Stimulated activated CD8-positive, alpha-beta memory T cell treated with anti-CD3 and anti-CD28 coated beads, Interleukin-7, amount 100 ng/mL, for 48 hours (primary cell): ENCODE data around the gene GRIK4.
"Not testable (repeated sequence)": the region's sequence is repeated elsewhere in the genome, so short reads cannot be mapped to it uniquely, and the experiment has no call there.

Experiments used
- DNase-seq, 2 donors: peaks; one replicate each; pipeline ENCODE4 v3.0.0-alpha.2; 2020; ENCODE audit warnings: low read depth in 1 of 2; ENCODE audit errors: extremely low read depth in 1 of 2

Gene GRIK4

DNA sequence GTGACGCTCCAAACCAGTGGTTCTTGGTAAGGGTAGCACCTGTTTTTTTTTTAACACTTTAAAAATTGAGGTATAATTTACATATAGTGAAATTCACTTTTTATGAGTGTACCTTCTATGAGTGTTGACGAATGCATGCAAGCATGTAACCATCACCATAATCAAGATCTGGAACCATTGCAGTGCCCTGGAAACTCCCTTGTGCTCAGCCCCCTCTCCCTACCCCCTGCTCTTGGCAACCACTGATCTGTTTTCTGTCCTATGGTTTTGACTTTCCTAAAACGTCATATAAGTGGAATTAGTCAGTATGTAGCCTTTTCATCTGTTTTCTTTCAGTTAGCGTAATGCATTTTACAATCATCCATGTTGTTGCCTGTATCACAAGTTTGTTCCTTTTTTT, 212.2 kb downstream of the GRIK4 start:
- DNase-seq, result no peak

DNA sequence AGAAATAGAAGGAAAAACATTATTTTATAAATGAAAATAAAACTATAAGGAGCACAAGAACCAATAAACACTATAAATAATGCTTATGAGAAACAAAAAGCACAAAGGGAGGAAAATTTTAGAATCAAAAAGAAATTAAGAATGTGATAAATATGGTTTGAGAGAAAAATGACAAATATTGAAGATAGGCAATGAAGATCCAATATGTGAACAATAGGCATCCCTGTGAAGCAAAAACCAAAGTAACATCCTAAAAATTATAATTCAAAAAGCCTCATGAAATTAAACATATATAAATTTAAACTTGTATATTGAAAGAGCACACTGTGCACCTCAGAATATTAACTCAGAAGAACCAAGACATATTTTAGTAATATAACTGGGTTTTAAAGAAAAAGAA, 216.2 kb downstream of the GRIK4 start:
- DNase-seq, result no peak

DNA sequence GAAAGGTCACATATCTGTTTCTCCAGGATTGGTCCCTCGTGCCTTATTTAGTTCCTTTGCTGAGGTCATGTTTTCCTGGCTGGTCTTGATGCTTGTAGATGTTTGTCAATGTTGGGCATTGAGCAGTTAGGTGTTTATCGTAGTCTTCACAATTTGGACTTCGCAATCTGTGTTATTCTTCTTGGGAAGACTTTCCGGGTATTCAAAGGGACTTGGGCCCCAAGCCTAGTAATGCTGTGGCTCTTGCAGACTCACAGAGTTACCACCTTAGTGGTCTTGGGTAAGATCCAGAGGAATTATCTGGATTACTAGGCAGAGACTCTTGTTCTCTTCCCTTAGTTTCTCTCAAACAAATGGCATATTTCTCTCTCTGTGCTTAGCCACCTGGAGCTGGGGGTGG, 223.5 kb downstream of the GRIK4 start:
- DNase-seq, result no peak

DNA sequence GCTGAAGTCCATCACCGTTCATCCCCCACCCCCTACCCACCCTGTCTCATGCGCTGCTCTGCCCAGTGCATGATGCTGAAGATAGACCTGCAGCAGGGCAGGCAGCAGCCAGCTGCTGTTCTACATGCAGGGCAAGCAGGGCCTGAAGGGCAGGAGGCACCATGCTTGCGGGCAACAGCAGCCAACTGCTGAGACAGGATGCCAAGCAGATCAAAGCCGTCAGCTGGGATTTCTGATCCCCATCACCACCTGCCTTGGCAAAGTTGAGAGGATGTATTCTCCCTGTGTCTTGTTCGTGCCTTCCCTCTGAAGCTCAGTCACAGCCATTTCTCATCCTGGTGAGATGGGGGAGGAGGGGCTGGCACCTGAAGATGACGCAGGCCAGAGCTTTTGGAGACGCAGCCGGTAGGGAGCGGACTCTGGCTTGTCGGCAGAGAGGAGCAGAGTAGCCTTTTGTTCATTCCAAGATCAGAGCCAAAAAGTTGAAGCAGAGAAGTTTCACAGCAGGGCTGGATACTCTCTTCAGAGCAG, 227.0 kb downstream of the GRIK4 start:
- no peak for DNase-seq

DNA sequence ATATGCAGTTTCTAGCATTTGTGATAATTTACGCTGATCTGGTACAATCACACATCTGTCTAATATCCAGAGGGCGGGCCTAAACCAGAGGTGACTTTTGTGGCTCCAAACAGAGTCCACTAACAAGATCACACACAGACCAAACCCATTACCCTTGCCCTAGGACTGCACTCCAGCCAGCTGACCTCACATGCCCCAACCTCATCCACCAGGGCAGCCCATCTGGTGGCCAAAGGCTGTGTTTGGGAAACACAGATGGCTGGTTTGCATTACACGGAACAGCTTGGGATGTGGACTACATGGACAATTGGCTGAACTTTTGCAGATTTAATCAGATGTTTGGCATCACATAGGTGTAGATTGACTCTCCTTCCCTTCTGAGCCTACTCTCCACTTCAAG, 228.2 kb downstream of the GRIK4 start:
- DNase-seq, result no peak

DNA sequence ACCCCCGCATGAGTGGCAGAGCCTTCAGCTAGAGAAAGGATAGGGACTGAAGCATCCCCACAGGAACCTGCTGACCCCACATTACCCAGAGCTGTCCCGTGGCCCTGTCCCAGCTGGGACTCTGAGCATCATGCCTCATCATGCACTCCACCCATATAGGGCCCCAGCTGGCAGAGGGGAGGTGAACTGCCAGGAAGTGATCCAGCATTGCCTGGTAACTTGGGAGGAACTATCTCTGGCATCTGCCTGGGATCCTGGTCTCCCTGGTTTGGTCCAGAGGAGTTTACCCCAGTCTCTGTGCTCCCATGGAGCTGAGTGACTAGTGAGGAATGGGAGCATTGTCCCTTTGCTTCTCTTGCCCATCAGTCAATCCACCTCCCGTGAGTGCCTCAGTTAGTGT, 228.8 kb downstream of the GRIK4 start:
- no peak for DNase-seq

DNA sequence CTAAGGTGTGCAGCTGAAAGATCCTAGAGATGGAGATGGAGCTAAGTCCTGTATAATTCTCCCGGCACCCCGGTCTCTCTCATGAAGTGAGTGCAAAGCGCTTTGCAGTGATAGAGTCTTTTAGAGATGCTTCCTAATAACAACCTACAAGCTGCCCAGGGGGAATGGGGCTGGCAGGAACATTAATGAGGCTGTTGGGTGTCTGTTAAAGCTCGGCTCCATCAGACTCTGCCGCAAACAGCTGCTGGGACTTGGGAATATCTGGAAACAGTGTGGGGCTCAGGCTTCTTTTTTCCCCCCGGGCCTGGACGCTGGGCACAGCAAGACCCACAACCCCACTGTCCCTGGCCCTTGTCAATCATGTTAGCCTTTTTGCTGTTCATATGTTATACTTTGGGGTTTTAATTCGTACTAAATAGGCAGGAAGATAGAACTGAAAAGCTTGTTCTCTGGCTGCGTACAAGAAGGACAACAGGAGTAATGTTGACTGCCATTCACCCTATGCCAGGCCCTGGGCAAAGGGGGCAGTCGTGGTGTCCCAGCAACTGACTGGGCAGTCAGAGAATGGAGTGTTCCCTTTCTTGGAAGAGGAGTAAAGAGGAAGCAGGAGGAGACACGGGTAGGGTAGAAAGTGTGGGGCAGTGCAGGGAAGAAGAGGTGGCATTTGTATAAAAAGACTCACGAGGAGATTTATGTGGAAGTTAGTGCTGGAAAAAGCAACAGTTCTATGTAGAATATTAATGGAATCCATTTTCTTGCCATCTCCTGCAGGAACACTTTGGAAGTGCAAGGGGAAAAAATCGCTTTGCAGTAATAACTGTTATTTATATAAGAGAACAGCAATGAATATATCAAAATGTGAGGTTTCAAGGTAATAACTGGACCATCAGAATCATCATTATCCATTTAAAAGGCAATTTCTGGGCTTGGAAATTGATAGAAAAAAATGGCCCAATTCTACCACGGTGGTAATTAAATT, 232.8 kb downstream of the GRIK4 start:
- no peak for DNase-seq

DNA sequence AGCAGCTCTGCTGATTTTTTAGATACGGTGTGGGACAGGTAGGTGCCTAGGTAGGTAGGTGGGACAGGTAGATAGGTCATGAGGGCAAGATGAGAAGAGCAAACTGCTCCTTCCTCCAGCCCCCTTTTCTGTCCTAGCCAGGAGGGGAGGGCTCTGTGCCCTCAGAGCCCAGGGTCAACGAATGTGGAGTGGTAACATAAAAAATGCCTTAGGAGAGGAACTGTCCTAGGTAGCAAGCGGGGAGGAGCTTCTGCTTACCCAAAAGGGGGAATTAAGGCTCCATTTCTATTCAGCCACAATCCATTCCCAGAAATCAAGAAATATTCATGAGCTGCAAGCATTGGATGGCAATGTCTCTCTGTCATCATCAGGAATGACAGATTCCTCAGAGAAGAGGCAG, 234.8 kb downstream of the GRIK4 start:
- DNase-seq, result no peak

DNA sequence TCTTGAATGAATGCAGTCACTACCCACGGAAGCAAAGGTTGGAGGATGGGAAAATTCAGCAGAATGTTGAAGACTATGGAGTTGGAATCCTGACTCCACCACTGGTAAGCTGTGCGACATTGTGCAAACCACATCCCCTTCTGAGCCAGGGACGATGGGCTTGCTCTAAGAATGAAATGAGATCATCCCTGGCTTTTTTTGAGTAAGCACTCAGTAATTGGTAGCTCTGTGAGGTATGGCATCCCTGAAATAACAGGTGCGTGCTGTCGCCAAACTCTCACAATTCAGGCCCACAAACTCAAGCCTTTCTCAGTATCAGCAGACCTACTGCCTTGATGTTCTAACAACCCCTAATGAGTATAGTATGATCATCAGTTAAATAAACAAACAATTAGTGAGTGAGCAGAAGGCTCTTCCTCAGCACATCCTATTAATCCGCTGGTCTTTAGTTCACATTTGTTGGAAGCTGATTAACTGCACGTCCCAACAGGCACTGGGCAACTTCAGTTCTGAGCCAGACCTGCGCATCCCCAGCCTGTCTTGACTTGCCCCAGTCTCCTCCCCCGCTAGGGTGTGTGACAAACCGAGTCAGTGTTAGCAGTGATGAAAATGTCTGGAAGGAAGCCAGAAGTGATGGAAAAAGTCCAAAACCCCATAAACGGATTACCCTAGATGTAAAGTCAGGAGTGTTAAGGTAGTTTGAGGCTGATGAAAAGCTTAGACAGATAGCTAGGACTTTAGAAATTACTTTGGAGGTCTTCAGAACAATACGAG, 235.5 kb downstream of the GRIK4 start:
- no peak for DNase-seq

DNA sequence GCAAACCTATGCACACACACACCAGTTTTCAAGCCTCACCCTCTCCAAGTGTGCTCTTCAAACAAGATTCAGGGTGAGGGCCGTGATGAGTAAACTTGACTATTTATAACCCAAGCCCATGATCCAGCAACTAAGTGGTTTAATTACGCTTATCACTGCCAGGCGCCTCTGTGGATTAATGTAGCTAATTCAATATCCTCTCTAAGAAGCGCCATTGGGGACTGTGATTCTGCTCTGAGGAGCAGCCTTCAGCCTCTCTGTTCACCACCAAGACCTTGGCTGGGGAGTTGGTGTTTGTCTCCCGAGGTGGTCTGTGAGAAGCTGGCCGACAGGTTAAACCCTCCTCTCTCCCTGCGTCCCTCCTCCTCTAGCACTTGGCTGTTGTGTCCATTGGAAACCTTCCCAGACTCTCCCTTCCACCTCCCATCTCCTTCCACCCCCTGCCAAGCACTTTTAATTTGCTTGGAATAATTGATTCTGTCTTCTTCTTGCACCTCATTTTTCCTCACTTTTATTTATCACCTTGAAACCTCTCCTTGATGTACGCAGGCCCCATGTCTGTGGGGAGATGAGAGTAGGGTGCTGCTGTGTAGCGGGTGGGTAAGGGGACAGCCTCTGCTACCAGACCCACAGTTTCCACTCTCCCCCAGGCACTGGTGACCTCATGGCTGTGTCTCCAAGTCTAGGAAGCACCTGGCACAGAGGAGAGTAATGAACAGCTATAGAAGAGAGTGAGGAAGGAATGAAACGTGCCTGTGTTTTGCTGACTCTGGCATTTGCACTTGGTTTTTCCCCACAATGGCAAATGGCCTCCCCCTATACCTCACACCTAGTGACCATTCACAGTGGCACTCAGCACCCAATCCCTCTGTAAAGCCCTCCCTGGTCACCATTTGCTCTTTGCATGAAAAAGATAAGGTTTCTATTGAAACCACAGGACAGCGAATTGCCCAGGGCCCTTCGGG, 236.6 kb downstream of the GRIK4 start:
- no peak for DNase-seq

DNA sequence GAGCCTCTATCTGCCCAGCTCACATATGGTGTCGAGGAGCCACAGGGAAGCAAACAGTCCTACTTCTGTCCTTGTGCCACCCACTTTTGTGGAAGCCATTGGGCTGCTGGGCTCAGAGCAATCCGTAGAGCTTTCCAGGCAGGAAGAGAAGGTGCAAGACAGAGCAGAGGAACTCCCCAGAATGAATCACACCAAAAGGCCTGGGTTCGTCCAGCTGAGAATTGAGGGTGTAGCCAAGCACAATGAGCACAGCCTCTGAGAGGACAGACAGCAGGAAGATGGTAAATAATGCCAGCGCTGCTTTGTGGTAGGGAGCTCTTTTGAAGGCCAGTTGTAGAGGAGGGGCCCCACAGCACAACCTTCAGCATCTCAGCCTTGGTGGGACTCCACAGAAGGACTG, 237.8 kb downstream of the GRIK4 start:
- DNase-seq, result no peak

DNA sequence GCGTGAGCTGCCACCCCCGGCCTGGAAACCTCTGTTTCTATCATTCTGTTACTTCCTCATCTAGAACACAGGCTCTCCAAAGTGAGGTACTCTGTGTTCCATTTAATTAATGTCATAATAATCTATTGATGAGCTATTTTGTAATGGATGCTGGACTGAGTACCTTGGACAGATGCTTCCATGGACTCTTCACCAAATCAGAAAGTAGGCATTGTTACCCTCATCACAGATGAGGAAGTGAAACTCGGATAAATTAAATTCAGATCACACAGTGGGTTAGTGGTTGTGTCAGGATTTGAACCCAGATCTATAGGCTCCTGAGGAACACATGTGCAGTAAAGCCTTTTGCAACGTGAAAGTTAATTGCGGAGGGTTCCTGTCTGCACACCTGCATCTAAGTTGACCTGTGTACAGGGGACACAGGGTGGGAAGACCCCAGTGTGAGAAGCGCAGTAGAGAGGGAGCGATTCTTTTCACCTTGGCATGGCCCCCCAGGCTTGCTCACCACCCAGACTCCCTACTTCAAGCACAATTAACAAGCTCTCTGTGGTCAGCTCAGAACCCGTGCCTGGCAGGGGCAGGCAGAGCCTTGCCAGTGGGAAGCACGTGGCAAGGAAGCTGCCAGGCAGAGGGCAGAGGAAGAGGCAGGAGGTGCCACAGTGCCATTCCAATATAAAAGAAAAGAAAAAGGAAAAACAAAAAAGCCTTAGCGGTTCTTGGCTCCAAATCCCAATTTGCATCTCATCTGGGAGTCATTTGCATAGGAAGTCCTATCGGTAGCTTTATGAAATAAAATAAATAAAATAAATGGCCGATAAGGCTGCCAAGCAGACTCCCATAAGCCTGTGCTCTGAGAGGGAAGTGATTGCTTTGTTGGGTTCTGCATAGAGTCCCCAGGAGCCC, 239.3 kb downstream of the GRIK4 start:
- no peak for DNase-seq

DNA sequence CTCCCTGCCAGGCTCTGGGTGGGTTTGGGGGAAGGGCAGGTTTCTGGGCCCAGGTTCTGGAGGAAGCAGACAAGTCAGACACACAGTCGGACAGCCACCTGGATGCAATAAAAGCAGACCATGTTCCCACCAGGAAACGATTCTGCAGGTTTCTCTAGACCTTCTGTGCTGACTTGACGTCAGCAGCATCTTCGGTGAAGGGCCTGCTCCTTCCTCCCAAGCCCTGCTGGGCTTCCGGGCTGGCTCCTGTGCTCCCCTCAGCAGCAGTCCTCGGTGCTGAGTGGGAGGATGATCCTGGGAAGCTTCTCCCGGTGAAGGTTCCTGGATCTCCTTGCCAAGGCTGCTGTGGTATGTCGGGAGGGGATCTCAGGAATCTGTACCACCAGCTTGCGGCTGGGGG, 240.0 kb downstream of the GRIK4 start:
- DNase-seq, result no peak

DNA sequence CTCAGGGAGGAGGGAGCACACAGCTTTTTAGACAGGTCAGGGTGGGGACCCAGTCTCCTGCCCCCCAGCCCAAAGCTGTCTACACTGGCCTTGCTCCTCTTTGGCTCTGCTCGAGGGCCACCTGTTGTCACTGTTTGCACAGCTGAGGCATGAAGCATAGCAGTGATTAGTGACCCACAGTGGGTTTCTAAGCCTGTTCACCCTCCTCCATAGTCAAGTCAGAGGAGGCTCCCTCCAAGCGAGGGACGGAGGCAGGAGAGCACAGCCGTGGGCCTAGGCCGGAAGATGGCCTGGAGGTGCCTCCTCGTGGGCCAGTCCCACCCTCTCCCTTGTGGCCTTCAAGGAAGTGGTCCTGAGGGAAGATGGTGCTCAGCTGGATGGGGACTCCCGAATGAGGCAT, 241.1 kb downstream of the GRIK4 start:
- no peak for DNase-seq

DNA sequence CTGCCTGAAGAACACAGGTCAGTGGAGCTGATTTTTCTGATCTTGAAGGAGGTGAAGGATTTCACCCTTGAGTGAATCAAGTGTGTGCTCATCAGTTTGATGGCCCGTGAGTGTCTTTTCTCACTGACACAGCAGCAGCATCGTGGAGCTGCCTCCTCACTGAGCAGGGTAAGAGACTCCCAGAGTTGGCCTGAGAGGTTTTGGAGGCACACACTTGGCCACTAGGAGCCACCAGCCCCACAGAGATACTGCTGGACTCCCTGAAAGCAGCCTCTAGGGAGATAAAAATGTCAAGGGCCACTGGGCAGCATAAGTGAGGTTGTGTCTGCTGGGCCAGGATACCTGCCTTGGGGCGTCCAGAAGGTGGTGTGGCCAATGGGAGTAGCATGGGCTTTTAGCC, 245.4 kb downstream of the GRIK4 start:
- DNase-seq, result no peak

DNA sequence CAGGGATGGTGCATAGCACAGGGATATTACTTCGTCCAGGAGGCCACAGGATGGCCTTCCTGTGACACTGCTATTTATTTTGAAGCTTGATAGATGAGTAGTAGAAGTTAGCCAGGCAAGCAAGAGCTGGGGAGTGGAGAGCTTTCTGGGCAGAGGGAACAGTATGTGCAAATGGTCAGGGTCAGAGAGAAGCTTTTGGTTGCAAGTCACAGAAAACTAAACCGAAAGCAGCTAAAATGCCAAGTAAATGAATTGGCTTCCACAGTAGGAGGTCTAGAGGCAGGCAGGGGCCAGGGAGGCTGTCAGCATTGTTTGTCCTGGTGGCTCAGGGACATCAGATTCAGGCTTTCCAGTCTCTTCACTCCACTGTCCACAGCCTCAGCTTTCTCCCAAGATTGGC, 247.5 kb downstream of the GRIK4 start:
- no peak for DNase-seq

DNA sequence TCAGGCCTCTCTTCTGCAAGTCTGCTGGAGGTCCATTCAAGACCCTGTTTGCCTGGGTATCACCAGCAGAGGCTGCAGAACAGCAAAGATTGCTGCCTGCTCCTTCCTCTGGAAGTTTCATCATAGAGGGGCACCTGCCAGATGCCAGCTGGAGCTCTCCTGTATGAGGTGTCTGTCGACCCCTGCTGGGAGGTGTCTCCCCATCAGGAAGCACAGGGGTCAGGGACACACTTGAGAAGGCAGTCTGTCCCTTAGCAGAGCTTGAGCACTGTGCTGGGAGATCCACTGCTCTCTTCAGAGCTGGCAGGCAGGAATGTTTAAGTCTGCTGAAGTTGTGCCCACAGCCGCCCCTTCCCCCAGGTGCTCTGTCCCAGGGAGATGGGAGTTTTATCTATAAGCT, 254.2 kb downstream of the GRIK4 start:
- DNase-seq, result not testable (repeated sequence)

DNA sequence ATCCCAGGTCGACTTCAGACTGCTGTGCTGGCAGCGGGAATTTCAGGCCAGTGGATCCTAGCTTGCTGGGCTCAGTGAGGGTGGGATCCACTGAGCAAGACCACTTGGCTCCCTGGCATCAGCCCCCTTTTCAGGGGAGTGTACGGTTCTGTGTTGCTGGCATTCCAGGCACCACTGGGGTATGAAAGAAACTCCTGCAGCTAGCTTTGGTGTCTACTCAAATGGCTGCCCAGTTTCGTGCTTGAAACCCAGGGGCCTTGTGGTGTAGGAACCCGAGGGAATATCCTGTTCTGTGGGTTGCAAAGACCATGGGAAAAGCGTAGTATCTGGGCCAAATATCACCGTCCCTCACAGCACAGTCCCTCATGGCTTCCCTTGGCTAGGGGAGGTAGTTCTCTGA, 254.8 kb downstream of the GRIK4 start:
- DNase-seq, result no peak

DNA sequence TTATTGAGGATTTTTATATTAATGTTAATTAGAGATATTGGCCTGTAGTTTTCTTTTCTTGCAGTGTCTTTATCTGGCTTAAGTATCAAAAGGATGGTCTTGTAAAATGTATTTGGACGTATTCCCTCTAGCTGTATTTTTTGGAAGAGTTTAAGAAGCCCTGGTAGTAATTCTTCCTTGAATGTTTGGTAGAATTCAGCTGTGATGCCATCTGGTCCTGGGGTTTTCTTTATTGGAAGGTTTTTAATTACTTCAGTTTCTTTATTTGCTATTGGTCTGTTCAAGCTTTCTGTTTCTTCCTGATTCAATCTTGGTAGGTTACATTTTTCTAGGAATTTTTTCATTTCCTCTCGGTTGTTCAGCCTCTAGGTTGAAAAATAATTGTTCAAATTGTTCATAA, 257.4 kb downstream of the GRIK4 start:
- DNase-seq, result no peak

DNA sequence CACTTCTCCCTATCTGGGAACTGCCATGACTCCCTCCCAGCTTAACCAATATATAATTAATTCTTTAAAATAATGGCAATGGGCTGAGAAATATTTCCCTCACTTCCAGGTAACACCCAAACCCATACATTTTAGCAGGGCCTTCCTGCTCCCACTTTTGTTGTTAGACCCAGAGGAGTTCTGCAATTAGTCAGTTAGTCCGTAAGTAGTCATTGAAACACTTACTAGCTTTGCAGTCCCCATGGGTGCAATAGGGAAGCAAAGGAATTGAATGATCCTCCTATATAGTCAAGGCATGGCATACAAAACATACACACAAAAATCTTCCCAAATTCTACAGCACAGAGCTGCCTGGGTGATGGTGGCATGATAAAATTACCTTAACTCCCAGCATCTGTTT, 258.4 kb downstream of the GRIK4 start:
- no peak for DNase-seq
